Heart right ventricle (tissue), 16 donors: Measurements from ENCODE around the gene HORMAD2. TPM values are rescaled to one million over a fixed set of nuclear protein-coding genes. Genes with fewer than 3 reads are reported as not detected.
A peak's percentile ranks its signal among the peaks of the same experiment; 100 is the strongest.

Source experiments
- ATAC-seq, 8 donors: fragments of 200-7000 bp; cut with Tn5 transposase; one replicate each; pipeline ENCODE4 v1.9.1; 2020; ENCODE audit warnings: mild to moderate bottlenecking in 8 of 8, moderate library complexity in 8 of 8, moderate number of reproducible peaks in 1 of 8
- DNase-seq, 2 donors: peaks; one replicate each; pipeline ENCODE4 v3.0.0-alpha.2; 2020
- H3K27ac ChIP-seq, 10 donors: fragments of 200-600 bp; sonication (generic) in 2 of 10; one replicate each; pipeline versions ENCODE4 v1.5.0 to v1.8.0; 2020 to 2022; ENCODE audit warnings: mild to moderate bottlenecking in 3 of 10
- H3K27me3 ChIP-seq, 7 donors: fragments of 200-600 bp; one replicate each; pipeline ENCODE4 v1.8.0; 2021 to 2022; ENCODE audit warnings: mild to moderate bottlenecking in 2 of 7
- H3K36me3 ChIP-seq, 9 donors: fragments of 200-600 bp; sonication (generic) in 1 of 9; one replicate each; pipeline versions ENCODE4 v1.5.0 to v1.8.0; 2020 to 2022; ENCODE audit warnings: mild to moderate bottlenecking in 2 of 9
- H3K4me1 ChIP-seq, 9 donors: fragments of 200-600 bp; sonication (generic) in 1 of 9; one replicate each; pipeline versions ENCODE4 v1.5.0 to v1.8.0; 2020 to 2022; ENCODE audit warnings: mild to moderate bottlenecking in 4 of 9
- H3K4me3 ChIP-seq, 10 donors: fragments of 200-600 bp; sonication (generic) in 2 of 10; one replicate each; pipeline versions ENCODE4 v1.5.0 to v1.8.0; 2020 to 2022; ENCODE audit warnings: mild to moderate bottlenecking in 7 of 10, moderate library complexity in 2 of 10
- H3K9me3 ChIP-seq, 11 donors: fragments of 200-600 bp in 10 of 11; sonication (generic) in 2 of 11; one replicate each; pipeline versions ENCODE4 v1.5.0 to v1.8.0; 2013 to 2022; ENCODE audit warnings: mild to moderate bottlenecking in 2 of 11, control low read depth in 1 of 11, moderate library complexity in 1 of 11
- WGBS, 2 donors: extraction: QIAGEN DNeasy Blood & Tissue Kit; methylation state at CpG; one replicate each; pipeline ENCODE4 v1.1.7; 2013; ENCODE audit warnings: inconsistent platforms in 1 of 2; 5-methylcytosine and 5-hydroxymethylcytosine counted together
- intact Hi-C, 10 donors: fragments of 100-400 bp; cut with DNase I; formaldehyde crosslinking; loops; one replicate each; pipeline versions ENCODE4 v1.11.1 to v1.14.2; 2022
- polyA plus RNA-seq, 2 donors: library from polyadenylated mRNA; stranded (reverse); fragments of 200-250 nt; gene quantifications; one replicate each; pipeline ENCODE4 v1.2.3, GENCODE V29; 2013
- total RNA-seq, 10 donors: library from RNA; stranded (reverse); fragmentation: NEBNext Ultra II Directional in 3 of 10; extraction: Animal tissue kit (Norgen Biotek cat#: 25700) in 3 of 10; gene quantifications; one replicate each; pipeline versions ENCODE4 v1.2.1 to v1.2.4, GENCODE V29; 2021 to 2023
- TF ChIP-seq, protein P1 (sequence below), 9 donors: fragments of 200-600 bp; sonication (generic) in 2 of 9; IDR thresholded peaks; one replicate each; pipeline versions ENCODE4 v1.5.0 to v1.8.0; 2021 to 2022; ENCODE audit warnings: antibody characterized with exemption in 9 of 9, mild to moderate bottlenecking in 5 of 9, moderate library complexity in 1 of 9
- donor health status: Arrhythmogenic right ventricular cardiomyopathy.
- donor health status: ischemic (EF 13 %, LVEDD 7.1; RV severe dilation, severe dysfunction).
- donor health status: healthy with polysubstance abuse.
- donor health status: DM: no; HTN: yes; CAD: no.
- donor health status: DM: no; HTN: no; CAD: no.
- donor health status: ischemic (EF 25% LVEDD 6.9; RV normal size, moderate dysfunction).
- donor health status: ischemic (EF 25% LVEDD 5.7; RV mildly dilated, moderate dysfunction).
- donor health status: healthy.
- donor health status: DM: yes; HTN: yes; CAD: no.
- donor health status: Ischemic cardiomyopathy.
- donor health status: ischemic (EF 35%, LVEDD 5.7; RV mildly dilated, moderate dysfunction).
- donor health status: nonischemic (EF 11% LVEDD 7.7; RV severe dilation, severe dysfunction).
- donor health status: DM: yes; HTN: yes; CAD: no.
- donor health status: PGD.
- donor health status: ischemic (EF 29% LVEDD 5.4; RV normal size, mild dysfunction).
- donor health status: nonischemic (EF 23%, LVEDD 6.1; RV moderate dilation, normal function).

The HORMAD2 gene
- total and polyA plus RNA-seq, 12 donors: not detected

DNA sequence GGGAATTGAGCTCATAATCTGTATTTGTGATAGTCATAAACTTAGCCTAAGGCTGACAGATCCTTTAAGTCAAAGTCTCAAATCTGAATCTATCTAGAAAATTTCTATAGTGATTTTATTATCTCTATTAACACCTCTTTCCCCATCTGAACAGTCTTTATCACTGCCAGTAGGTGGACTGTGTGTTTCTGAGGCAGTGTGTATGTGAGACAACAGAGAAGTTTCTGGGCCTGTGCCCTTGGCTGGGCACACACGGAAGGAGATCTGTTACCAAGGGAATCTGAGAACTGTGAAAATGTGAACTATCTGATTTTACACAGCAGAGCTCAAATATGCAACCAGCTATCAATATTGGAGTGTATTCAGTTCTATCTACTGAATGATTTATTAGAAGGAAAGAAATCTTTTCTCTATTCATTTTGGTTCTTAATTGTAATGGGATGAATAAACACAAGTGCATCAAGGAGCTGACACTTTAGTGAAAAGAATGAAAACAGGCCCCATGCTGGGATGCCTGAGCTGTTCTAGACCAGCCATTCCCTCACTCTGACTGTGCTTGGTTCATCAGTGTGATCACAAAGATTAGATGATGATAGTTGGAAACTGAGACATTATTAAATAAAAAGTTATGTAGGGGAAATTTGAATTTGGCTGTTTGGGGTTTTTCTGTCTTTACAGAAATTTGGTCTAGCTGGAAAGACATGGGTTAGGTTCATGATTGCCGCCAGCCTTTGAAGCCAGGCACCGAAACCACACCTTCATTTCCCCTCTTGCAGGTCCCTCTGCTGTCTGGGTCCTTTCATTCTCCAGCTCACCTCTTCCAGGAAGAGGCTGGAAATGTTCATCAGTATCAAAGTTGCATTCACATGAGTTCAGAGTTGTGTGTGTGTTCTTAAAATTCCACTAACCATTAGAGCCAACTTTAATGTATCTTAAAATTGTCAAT is 98.2 kb downstream of the HORMAD2 start:
- intact Hi-C loops: no loop called here
- ATAC-seq (no peak), DNase-seq (no peak)
- Histone ChIP-seq H3K4me3 (no peak overlapping the region), H3K9me3 (no peaks in the 10 kb centered on the region), H3K36me3 (no peaks in the 10 kb centered on the region), H3K27ac (peak overlapping the region in 1 of 10 donors; percentile 44), H3K4me1 (peaks cover 0 to 10% (median 0%) of the 10 kb centered on the region in 9 donors), H3K27me3 (peaks cover 0 to 43% (median 39%) of the 10 kb centered on the region in 7 donors)
- TF ChIP-seq, protein P1, sequence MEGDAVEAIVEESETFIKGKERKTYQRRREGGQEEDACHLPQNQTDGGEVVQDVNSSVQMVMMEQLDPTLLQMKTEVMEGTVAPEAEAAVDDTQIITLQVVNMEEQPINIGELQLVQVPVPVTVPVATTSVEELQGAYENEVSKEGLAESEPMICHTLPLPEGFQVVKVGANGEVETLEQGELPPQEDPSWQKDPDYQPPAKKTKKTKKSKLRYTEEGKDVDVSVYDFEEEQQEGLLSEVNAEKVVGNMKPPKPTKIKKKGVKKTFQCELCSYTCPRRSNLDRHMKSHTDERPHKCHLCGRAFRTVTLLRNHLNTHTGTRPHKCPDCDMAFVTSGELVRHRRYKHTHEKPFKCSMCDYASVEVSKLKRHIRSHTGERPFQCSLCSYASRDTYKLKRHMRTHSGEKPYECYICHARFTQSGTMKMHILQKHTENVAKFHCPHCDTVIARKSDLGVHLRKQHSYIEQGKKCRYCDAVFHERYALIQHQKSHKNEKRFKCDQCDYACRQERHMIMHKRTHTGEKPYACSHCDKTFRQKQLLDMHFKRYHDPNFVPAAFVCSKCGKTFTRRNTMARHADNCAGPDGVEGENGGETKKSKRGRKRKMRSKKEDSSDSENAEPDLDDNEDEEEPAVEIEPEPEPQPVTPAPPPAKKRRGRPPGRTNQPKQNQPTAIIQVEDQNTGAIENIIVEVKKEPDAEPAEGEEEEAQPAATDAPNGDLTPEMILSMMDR (IDR thresholded peaks at IDR 0.05): no peak
- WGBS, 2 donors: 85 to 86% methylated on average over 3 of the region's 3 CpGs

- DNase-seq: no peak
- Histone ChIP-seq H3K9me3 (no peaks in the 10 kb centered on the region), H3K4me1 (peaks cover 0 to 14% (median 0%) of the 10 kb centered on the region in 9 donors), H3K36me3 (no peaks in the 10 kb centered on the region), H3K4me3 (no peak overlapping the region), H3K27ac (peak overlapping the region in 1 of 10 donors; percentile 44), H3K27me3 (peaks cover 0 to 48% (median 42%) of the 10 kb centered on the region in 7 donors)
- intact Hi-C loops: loop anchor here in 1 of 10 donors (10.0 kb wide), 1 partner anchor 66 kb away; no protein-coding TSS in a partner anchor
- TF ChIP-seq, protein P1 (IDR thresholded peaks at IDR 0.05): no peak
- ATAC-seq: no peak
- 80 to 86% methylated on average over 3 of the region's 3 CpGs for WGBS, 2 donors
Measured at GRCh38 chr22:30180616-30181015, 100.4 kb downstream of the HORMAD2 start.

GRCh38 chr22:30181459-30182349 is 101.4 kb downstream of the HORMAD2 start:
- Histone ChIP-seq H3K27ac (peak overlapping the region in 1 of 10 donors; percentile 4), H3K9me3 (no peaks in the 10 kb centered on the region), H3K4me3 (no peak overlapping the region), H3K36me3 (no peaks in the 10 kb centered on the region), H3K27me3 (peaks cover 0 to 51% (median 42%) of the 10 kb centered on the region in 7 donors), H3K4me1 (peaks cover 0 to 17% (median 0%) of the 10 kb centered on the region in 9 donors)
- intact Hi-C loops: loop anchor here in 1 of 10 donors (10.0 kb wide), 1 partner anchor 67 kb away; no protein-coding TSS in a partner anchor
- TF ChIP-seq, protein P1 (IDR thresholded peaks at IDR 0.05): no peak
- DNase-seq (no peak), ATAC-seq (no peak)
- 68 to 71% methylated on average over 7 of the region's 7 CpGs for WGBS, 2 donors

DNA sequence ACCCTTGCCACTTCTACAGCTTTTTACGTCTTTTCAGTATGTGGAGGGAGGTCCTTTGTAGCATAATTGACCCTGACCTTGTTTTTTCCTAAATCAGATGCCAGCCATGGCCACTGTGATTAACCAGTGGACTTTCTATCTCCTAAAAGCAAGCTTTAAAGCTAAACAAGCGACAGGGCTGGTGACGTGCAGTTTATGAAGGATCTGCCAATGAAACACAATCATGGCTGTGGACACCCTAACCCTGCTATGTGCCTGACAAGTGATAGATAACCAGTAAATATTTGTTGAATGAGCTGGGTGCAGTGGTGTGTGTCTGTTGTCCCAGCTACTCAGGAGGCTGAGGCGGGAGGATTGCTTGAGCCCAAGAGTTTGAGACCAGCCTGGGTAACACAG is 102.1 kb downstream of the HORMAD2 start:
- ATAC-seq (no peak), DNase-seq (no peak)
- TF ChIP-seq, protein P1 (IDR thresholded peaks at IDR 0.05): no peak
- 80% methylated on average over 4 of the region's 4 CpGs for WGBS, 2 donors
- peaks cover 0 to 17% (median 0%) of the 10 kb centered on the region in 9 donors for H3K4me1 ChIP-seq
- no peak overlapping the region for H3K4me3 ChIP-seq
- H3K27ac ChIP-seq: no peak overlapping the region
- intact Hi-C loops: loop anchor here in 1 of 10 donors (10.0 kb wide), 1 partner anchor 68 kb away; no protein-coding TSS in a partner anchor
- H3K36me3 ChIP-seq: no peaks in the 10 kb centered on the region
- H3K9me3 ChIP-seq: no peaks in the 10 kb centered on the region
- peaks cover 0 to 56% (median 39%) of the 10 kb centered on the region in 7 donors for H3K27me3 ChIP-seq
